Stimulated activated CD4-positive, alpha-beta T cell treated with anti-CD3 and anti-CD28 coated beads, TNF-alpha, amount 100 ng/mL, for 48 hours (primary cell): ENCODE data around the gene SNRNP25.

ENCODE experiments used
- DNase-seq, 3 donors: peaks; one replicate each; pipeline ENCODE4 v3.0.0-alpha.2; 2020; ENCODE audit warnings: low read depth in 3 of 3

The SNRNP25 gene

GRCh38 chr16:62968-63391, 9.4 kb downstream of the SNRNP25 start:
- no peak for DNase-seq

GRCh38 chr16:63466-63865, 9.8 kb downstream of the SNRNP25 start:
- no peak for DNase-seq

- no peak for DNase-seq
Measured at GRCh38 chr16:63998-64913, 10.6 kb downstream of the SNRNP25 start.

- DNase-seq = no peak
Measured at GRCh38 chr16:64914-65255, 11.3 kb downstream of the SNRNP25 start.

- peak; percentile 79 to 85 (median 80) for DNase-seq
Measured at GRCh38 chr16:65745-66144, 12.1 kb downstream of the SNRNP25 start.

GRCh38 chr16:66309-67182, 12.9 kb downstream of the SNRNP25 start:
- DNase-seq = no peak

- no peak for DNase-seq
Measured at GRCh38 chr16:67183-67791, 13.7 kb downstream of the SNRNP25 start.

- no peak for DNase-seq
Measured at GRCh38 chr16:67884-68789, 14.5 kb downstream of the SNRNP25 start.

- DNase-seq = no peak
Measured at GRCh38 chr16:69181-69580, 15.6 kb downstream of the SNRNP25 start.

GRCh38 chr16:71210-71539, 17.5 kb downstream of the SNRNP25 start:
- no peak for DNase-seq

- DNase-seq = no peak
Measured at GRCh38 chr16:71540-72401, 18.1 kb downstream of the SNRNP25 start.

GRCh38 chr16:72561-73548, 19.2 kb downstream of the SNRNP25 start, which contains the start of gene RHBDF1:
Gene RHBDF1, minus strand, starts transcription at chr16:72631. Its CDS starts 7,616 bp downstream, at chr16:65015.
- DNase-seq = no peak

- no peak for DNase-seq
Measured at GRCh38 chr16:74051-74746, 20.6 kb downstream of the SNRNP25 start.

- no peak for DNase-seq
Measured at GRCh38 chr16:74747-75334, 21.2 kb downstream of the SNRNP25 start.

GRCh38 chr16:75580-76501, 22.2 kb downstream of the SNRNP25 start:
- DNase-seq = no peak

GRCh38 chr16:76535-77272, 23.1 kb downstream of the SNRNP25 start:
- DNase-seq = no peak
